Smooth muscle cell (in vitro differentiated cells): ENCODE measurements around the gene PGP. TPM values are rescaled to one million over a fixed set of nuclear protein-coding genes. Genes with fewer than 3 reads are reported as not detected.

Source experiments
- DNase-seq: peaks from one replicate; lab custom pipeline; 2025; ENCODE audit not compliant: unreplicated experiment; lab: John Stamatoyannopoulos, UW
- H2AFZ ChIP-seq: fragments of 200-600 bp; sonication (generic); 2 replicates; pipeline ENCODE4 v1.6.0; 2016; ENCODE audit warnings: antibody characterized with exemption, low read depth, mild to moderate bottlenecking
- H3F3A ChIP-seq: fragments of 200-600 bp; sonication (generic); 2 replicates; pipeline ENCODE4 v1.6.0; 2017; ENCODE audit warnings: antibody characterized with exemption, low read depth
- H3K27ac ChIP-seq: fragments of 200-600 bp; sonication (generic); 2 replicates; pipeline ENCODE4 v1.5.1; 2016; ENCODE audit warnings: low read depth, mild to moderate bottlenecking
- H3K27me3 ChIP-seq: fragments of 200-600 bp; sonication (generic); 2 replicates; pipeline ENCODE4 v1.6.1; 2016; ENCODE audit warnings: low read depth, mild to moderate bottlenecking
- H3K36me3 ChIP-seq: fragments of 200-600 bp; sonication (generic); 2 replicates; pipeline ENCODE4 v1.5.1; 2016; ENCODE audit warnings: low read depth
- H3K4me1 ChIP-seq: fragments of 200-600 bp; sonication (generic); 2 replicates; pipeline ENCODE4 v1.5.1; 2016; ENCODE audit warnings: low read depth
- H3K4me2 ChIP-seq: fragments of 200-600 bp; sonication (generic); 2 replicates; pipeline ENCODE4 v1.6.0; 2016; ENCODE audit warnings: mild to moderate bottlenecking
- H3K4me3 ChIP-seq: fragments of 200-600 bp; sonication (generic); 2 replicates; pipeline ENCODE4 v1.5.1; 2016; ENCODE audit warnings: mild to moderate bottlenecking
- H3K79me2 ChIP-seq: fragments of 200-600 bp; sonication (generic); 2 replicates; pipeline ENCODE4 v1.6.0; 2016; ENCODE audit warnings: low read depth, mild to moderate bottlenecking
- H3K9ac ChIP-seq: fragments of 200-600 bp; sonication (generic); 2 replicates; pipeline ENCODE4 v1.6.0; 2016; ENCODE audit warnings: low read depth
- H3K9me3 ChIP-seq: fragments of 200-600 bp; sonication (generic); replicated peaks from 2 replicates; pipeline ENCODE4 v1.5.1; 2016; ENCODE audit warnings: low read depth
- H4K20me1 ChIP-seq: fragments of 200-600 bp; sonication (generic); 2 replicates; pipeline ENCODE4 v1.6.0; 2016; ENCODE audit warnings: low read depth
- CTCF ChIP-seq: fragments of 200-600 bp; sonication (generic); IDR thresholded peaks from 2 replicates; pipeline ENCODE4 v1.5.1; 2017; ENCODE audit warnings: borderline replicate concordance, mild to moderate bottlenecking, antibody characterized with exemption; ENCODE audit not compliant: insufficient read depth, poor library complexity, severe bottlenecking
- whole genome bisulfite sequencing: methylation state at CpG from one replicate; pipeline ENCODE4 v1.1.7; 2016; ENCODE audit warnings: low lambda C conversion rate; 5-methylcytosine and 5-hydroxymethylcytosine counted together
- polyA plus RNA-seq: library from polyadenylated mRNA; unstranded; fragments of >200 nt; fragmentation: Nextera tagmentation; extraction: Ambion mirVana; gene quantifications from 2 replicates; pipeline ENCODE4 v1.2.1, GENCODE V29; 2016
- total RNA-seq: library from RNA; depleted of rRNA; stranded (reverse); fragments of >200 nt; gene quantifications from 2 replicates; pipeline ENCODE4 v1.2.3, GENCODE V29; 2014

Gene PGP
- total and polyA plus RNA-seq, 2 experiments from 2014 or later: 21.6 to 30.1 TPM

GRCh38 chr16:2211923-2212347, 2.7 kb downstream of the PGP start:
- H2AFZ ChIP-seq: no peak overlapping the region

GRCh38 chr16:2210386-2211365, 4.0 kb downstream of the PGP start, which contains the start of gene BRICD5:
TSS of gene BRICD5 (minus strand) at chr16:2210863. CDS start at chr16:2210833, 30 bp downstream.
- TF ChIP-seq CTCF: no peak
- no peak within 1 kb of the TSS for H3K27ac ChIP-seq
- no peak for DNase-seq
- H3K79me2 ChIP-seq: peaks cover 26% of the 10 kb centered on the region
- no peak within 1 kb of the TSS for H3K9ac ChIP-seq
- H3F3A ChIP-seq: no peaks in the 10 kb centered on the region
- peaks cover 13% of the 10 kb centered on the region for H3K4me1 ChIP-seq
- no peaks in the 10 kb centered on the region for H3K36me3 ChIP-seq
- H3K4me2 ChIP-seq: no peak within 1 kb of the TSS
- 82% methylated on average over 24 of the region's 24 CpGs for WGBS
- H3K4me3 ChIP-seq: no peak within 1 kb of the TSS
- peaks cover 15% of the 10 kb centered on the region for H4K20me1 ChIP-seq
- H2AFZ ChIP-seq: no peak within 1 kb of the TSS
- H3K9me3 ChIP-seq: no peaks in the 10 kb centered on the region
- H3K27me3 ChIP-seq: no peaks in the 10 kb centered on the region

More at GRCh38 chr16:2211923-2212347, 2.7 kb downstream of the PGP start:
- no peak overlapping the region for H3K9ac ChIP-seq
- no peaks in the 10 kb centered on the region for H3K9me3 ChIP-seq
- no peak for DNase-seq
- peaks cover 13% of the 10 kb centered on the region for H3K4me1 ChIP-seq
- H3K4me2 ChIP-seq: no peak overlapping the region
- no peak overlapping the region for H3K4me3 ChIP-seq
- no peak for TF ChIP-seq CTCF
- WGBS: 96% methylated on average over 11 of the region's 11 CpGs
- no peaks in the 10 kb centered on the region for H3F3A ChIP-seq
- no peaks in the 10 kb centered on the region for H3K27me3 ChIP-seq
- no peaks in the 10 kb centered on the region for H3K36me3 ChIP-seq
- peaks cover 19% of the 10 kb centered on the region for H3K79me2 ChIP-seq
- H3K27ac ChIP-seq: no peak overlapping the region
- H4K20me1 ChIP-seq: peaks cover 15% of the 10 kb centered on the region

- TF ChIP-seq CTCF: no peak
- Histone ChIP-seq H3K27me3 (no peaks in the 10 kb centered on the region), H3K27ac (no peak overlapping the region), H3K9me3 (no peaks in the 10 kb centered on the region), H3K4me2 (no peak overlapping the region), H4K20me1 (peaks cover 15% of the 10 kb centered on the region), H2AFZ (no peak overlapping the region), H3K4me1 (peaks cover 13% of the 10 kb centered on the region), H3K36me3 (no peaks in the 10 kb centered on the region), H3K9ac (no peak overlapping the region), H3K4me3 (no peak overlapping the region), H3F3A (no peaks in the 10 kb centered on the region), H3K79me2 (peaks cover 26% of the 10 kb centered on the region)
- DNase-seq: no peak
- 97% methylated on average over 17 of the region's 17 CpGs for WGBS
Observed at GRCh38 chr16:2210009-2210332, 4.7 kb downstream of the PGP start.
